Measurements from ENCODE around the gene PUS10.
"Not testable (repeated sequence)": the region's sequence is repeated elsewhere in the genome, so short reads cannot be mapped to it uniquely, and the experiment has no call there.

The PUS10 gene

DNA sequence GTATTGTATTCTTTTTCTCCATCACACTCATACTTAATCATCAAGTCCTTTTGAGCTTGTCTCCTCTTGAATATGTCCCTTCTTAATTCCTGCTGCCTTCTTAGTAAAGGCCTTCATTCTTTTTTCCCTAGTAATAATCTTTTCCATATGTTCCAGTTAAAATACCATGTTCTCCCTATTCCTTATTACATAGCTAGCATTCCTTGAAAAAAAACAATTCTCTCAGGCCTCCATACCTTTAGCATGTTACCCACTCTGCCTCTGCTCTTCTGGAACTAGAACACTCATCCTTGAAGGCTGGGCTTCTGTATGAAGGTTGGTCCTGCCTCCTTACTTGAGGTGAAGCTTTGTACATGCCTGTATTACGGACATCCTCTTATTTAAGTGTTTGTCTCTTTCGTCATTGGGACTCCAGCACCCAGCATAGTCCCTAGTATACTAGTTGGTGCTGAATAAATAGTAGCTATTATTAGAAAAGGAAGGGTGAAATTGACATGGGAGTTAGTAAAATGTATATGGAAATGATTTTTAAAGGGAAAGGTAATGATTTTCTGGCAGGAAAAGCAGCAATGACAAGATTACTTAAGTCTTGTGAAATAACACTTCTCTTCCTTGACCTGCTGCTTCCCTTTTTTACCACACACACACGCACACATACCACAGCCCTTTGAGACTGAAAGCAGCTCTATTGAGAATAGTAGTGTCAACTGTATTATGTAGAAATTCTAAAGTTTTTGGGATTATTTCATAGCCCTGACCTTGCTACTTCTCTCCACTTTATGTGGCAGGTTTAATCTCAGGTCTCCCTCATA is 91.1 kb downstream of the PUS10 start:
- no peak for DNase-seq

- DNase-seq: peak; percentile 19
Observed at GRCh38 chr2:60925994-60926740, 91.9 kb downstream of the PUS10 start.

DNA sequence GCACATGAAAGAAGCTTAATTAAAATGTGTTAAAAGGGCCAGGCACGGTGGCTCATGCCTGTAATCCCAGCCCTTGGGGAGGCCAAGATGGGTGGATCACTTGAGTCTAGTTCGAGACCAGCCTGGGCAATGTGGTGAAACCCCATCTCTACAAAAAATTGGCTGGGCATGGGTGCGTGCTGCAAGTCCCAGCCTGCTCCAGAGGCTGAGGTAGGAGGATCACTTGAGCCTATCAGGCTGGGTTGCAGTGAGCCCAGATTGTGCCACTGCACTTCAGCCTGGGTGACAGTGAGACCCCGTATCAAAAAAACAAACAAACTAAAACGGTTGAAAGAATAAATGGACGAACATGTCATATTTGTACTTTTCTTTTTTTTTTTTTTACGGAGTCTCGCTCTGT is 110.7 kb downstream of the PUS10 start:
- DNase-seq: no peak

DNA sequence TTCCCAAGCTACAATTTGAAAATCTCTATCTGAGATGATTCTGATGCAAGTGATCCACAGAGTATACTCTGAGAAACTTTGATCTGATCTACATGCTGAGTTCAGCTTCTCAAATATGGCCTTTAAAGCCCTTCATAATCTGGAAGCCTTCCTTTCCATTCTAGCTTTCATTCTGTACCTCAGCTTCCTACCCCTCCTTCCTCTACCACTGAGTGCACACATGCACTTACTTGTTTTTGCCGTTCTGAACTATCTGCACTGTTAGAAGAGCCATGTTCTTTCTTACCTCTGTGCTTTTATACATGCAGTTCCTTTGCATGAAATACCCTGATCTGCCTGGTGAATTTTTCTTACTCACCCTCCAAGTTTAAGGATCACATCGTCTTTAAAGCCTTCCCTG is 111.7 kb downstream of the PUS10 start:
- DNase-seq: no peak

GRCh38 chr2:60905867-60906266 is 112.2 kb downstream of the PUS10 start:
- not testable (repeated sequence) for DNase-seq

DNA sequence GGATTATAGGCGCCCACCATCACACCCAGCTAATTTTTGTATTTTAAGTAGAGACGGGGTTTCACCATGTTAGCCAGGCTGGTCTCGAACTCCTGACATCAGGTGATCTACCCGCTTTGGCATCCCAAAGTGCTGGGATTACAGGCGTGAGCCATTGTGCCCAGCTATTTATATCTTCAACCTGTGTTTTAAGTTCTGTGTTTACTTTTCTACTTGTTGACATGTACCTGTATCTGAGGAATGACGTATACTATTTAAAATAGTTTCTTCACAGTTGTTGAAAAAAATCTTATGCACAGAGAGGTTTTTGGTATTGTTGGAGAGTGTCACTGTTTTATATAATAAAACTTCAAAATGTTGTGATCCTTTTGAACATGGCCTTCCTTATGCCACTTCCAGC is 116.8 kb downstream of the PUS10 start:
- not testable (repeated sequence) for DNase-seq

GRCh38 chr2:60899892-60900249 is 118.2 kb downstream of the PUS10 start:
- DNase-seq: no peak

- DNase-seq: no peak
Observed at GRCh38 chr2:60899230-60899891, 118.7 kb downstream of the PUS10 start.

GRCh38 chr2:60898567-60898966 is 119.5 kb downstream of the PUS10 start:
- no peak for DNase-seq

Data from NCI-H345 (cell line).